Right lobe of liver (tissue), 6 donors: ENCODE measurements around the gene FOXI1. TPM values are rescaled to one million over a fixed set of nuclear protein-coding genes. Genes with fewer than 3 reads are reported as not detected.

Experiments used
- ATAC-seq, 4 donors: fragments of 200-7000 bp; cut with Tn5 transposase; one replicate each; pipeline ENCODE4 v1.9.1; 2020; ENCODE audit warnings: mild to moderate bottlenecking in 4 of 4, moderate library complexity in 4 of 4
- DNase-seq, 3 donors: peaks; one replicate each; pipeline ENCODE4 v3.0.0-alpha.2; 2020
- H3K27ac ChIP-seq, 3 donors: fragments of 200-600 bp; one replicate each; pipeline ENCODE4 v1.8.0; 2022
- H3K27me3 ChIP-seq, 2 donors: fragments of 200-600 bp; one replicate each; pipeline ENCODE4 v1.8.0; 2022
- H3K36me3 ChIP-seq, 4 donors: fragments of 200-600 bp; sonication (generic) in 1 of 4; one replicate each; pipeline versions ENCODE4 v1.5.1 to v1.8.0; 2017 to 2022; ENCODE audit warnings: control low read depth in 1 of 4
- H3K4me1 ChIP-seq, 4 donors: fragments of 200-600 bp; sonication (generic) in 1 of 4; one replicate each; pipeline versions ENCODE4 v1.5.1 to v1.8.0; 2017 to 2022; ENCODE audit warnings: control low read depth in 1 of 4
- H3K4me3 ChIP-seq, 3 donors: fragments of 200-600 bp; one replicate each; pipeline ENCODE4 v1.8.0; 2022
- H3K9me3 ChIP-seq, 4 donors: fragments of 200-600 bp; sonication (generic) in 1 of 4; one replicate each; pipeline versions ENCODE4 v1.5.1 to v1.8.0; 2017 to 2022; ENCODE audit warnings: control low read depth in 1 of 4
- CTCF ChIP-seq, 4 donors: fragments of 200-600 bp in 3 of 4; fragments of 450-650 bp in 1 of 4; IDR thresholded peaks; one replicate each; pipeline versions ENCODE4 v1.5.1 to v1.8.0; 2016 to 2022; ENCODE audit warnings: antibody characterized with exemption in 4 of 4, mild to moderate bottlenecking in 2 of 4
- POLR2A ChIP-seq: fragments of 450-650 bp; IDR thresholded peaks from one replicate; pipeline ENCODE4 v1.6.1; 2017; ENCODE audit warnings: antibody characterized with exemption, mild to moderate bottlenecking
- WGBS: methylation state at CpG from one replicate; pipeline ENCODE4 v1.1.6; 2018; ENCODE audit warnings: low coverage, low lambda C conversion rate; ENCODE audit not compliant: insufficient coverage; ENCODE audit errors: missing lambda C conversion rate; 5-methylcytosine and 5-hydroxymethylcytosine counted together
- intact Hi-C, 2 donors: fragments of 100-400 bp; cut with DNase I; formaldehyde crosslinking; loops; one replicate each; pipeline versions ENCODE4 v1.11.2 to v1.14.1; 2022
- total RNA-seq, 6 experiments: library from RNA; depleted of rRNA in 2 of 6; stranded (reverse); fragments of >200 nt in 2 of 6; fragmentation: NEBNext Ultra II Directional in 3 of 6; extraction: Animal tissue kit (Norgen Biotek cat#: 25700) in 3 of 6; gene quantifications; one replicate each; pipeline versions ENCODE4 v1.1.0 to v1.2.4, GENCODE V29; 2016 to 2023
- donor health status: DM: no; HTN: yes; CAD: no.
- donor health status: DM: no; HTN: no; CAD: no.
- donor health status: DM: no; HTN: no; CAD: no.
- donor health status: DM: no; HTN: yes; CAD: no.
- donor health status: DM: no; HTN: yes; CAD: no.

The FOXI1 gene
- total RNA-seq, 6 experiments from 2014 or later, result not detected

DNA sequence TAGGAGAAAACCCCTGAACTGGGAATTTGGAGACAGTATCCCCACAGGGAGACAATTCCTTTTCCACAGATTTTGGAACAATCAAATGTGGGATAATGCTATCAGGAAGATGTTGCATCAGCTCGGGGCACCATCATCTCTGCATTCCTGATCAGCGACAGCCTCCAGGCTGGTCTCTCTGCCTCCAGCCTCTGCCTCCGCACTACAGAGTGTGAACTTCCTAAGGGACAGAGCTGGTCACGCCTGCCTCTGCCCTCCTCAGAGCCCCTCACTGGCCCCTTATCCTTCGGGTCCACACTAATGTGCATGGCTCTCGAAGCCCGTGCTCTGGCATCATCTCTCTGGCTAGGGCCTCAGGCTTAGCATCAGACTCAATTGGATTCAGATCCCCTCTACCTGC, 8.6 kb downstream of the FOXI1 start:
- no peak for ATAC-seq
- WGBS, result 83% methylated on average over 3 of the region's 7 CpGs

DNA sequence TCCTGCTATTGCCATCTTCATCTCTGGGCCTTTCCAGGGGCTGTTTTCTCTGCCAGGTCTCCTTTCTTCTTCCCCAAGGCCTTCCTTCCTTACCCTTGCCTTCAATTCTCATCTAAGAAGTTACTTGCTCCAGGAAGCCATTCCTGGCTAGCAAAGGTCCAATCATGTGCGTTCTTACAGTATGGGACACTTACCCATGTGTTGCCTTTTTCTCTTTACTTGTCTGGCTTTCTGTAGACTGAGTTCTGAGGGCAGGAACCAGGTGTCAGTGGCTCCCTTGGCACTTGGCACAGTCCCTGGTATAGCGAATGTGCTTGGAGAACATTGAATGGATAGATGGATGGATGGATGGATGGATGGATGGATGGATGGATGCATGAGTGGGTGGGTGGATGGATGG, 10.2 kb downstream of the FOXI1 start:
- Histone ChIP-seq H3K9me3 (no peaks in the 10 kb centered on the region), H3K4me3 (no peak overlapping the region), H3K27me3 (no peaks in the 10 kb centered on the region), H3K36me3 (no peaks in the 10 kb centered on the region), H3K27ac (no peak overlapping the region), H3K4me1 (no peaks in the 10 kb centered on the region)
- ATAC-seq (no peak), DNase-seq (no peak)
- WGBS, result 56% methylated on average over 2 of the region's 2 CpGs
- TF ChIP-seq POLR2A (no peak), CTCF (IDR thresholded peaks at IDR 0.05) (no peak)
- intact Hi-C loops, result no loop called here

More for the DNA sequence above, 8.6 kb downstream of the FOXI1 start:
- Histone ChIP-seq H3K27me3 (no peaks in the 10 kb centered on the region), H3K27ac (no peak overlapping the region), H3K4me3 (no peak overlapping the region), H3K9me3 (no peaks in the 10 kb centered on the region), H3K4me1 (no peaks in the 10 kb centered on the region), H3K36me3 (no peaks in the 10 kb centered on the region)
- intact Hi-C loops, result no loop called here
- TF ChIP-seq POLR2A (no peak), CTCF (IDR thresholded peaks at IDR 0.05) (no peak)
- no peak for DNase-seq

DNA sequence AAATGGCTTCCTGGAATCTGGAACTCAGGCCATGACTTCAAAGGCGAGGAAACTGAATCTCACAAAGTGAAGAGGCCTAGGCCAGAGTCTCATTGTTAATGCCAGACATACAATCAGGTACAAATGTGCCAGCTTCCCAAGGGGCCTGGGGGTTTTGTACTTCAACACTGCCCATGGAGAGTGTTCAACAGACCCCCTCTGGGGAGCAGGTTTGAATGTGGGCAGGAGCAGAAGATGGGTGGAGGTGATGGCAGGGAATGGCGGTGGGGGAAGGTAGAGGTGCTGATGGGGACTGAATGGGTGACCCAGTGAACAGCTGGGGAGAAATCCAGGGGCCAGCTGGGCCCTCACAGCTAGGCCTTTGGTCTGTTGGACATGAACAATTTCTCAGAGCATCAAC, 12.0 kb downstream of the FOXI1 start:
- WGBS, result 95% methylated on average over 2 of the region's 2 CpGs
- ATAC-seq (no peak), DNase-seq (no peak)
- intact Hi-C loops, result no loop called here
- Histone ChIP-seq H3K27me3 (no peaks in the 10 kb centered on the region), H3K9me3 (no peaks in the 10 kb centered on the region), H3K27ac (no peak overlapping the region), H3K4me3 (no peak overlapping the region), H3K36me3 (no peaks in the 10 kb centered on the region), H3K4me1 (no peaks in the 10 kb centered on the region)
- no peak for TF ChIP-seq CTCF (IDR thresholded peaks at IDR 0.05)
- no peak for TF ChIP-seq POLR2A

DNA sequence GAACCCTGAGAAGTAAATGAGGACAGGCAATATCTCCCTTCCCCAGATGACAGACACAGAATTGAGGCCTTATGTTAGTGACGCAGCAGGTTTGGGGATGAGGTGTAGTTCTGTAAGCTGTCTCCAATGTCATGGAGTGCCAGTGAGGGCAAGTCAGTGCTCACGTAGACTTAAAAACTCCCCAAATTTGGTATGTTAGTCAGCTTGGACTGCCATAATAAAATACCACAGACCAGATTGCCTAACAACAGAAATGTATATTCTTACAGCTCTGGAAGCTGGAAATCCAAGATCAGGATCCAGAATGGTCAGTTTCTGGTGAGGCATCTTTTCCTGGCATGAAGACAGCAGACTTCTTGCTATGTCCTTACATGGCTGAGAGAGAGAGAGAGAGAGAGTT, 14.9 kb downstream of the FOXI1 start:
- Histone ChIP-seq H3K36me3 (no peaks in the 10 kb centered on the region), H3K9me3 (no peaks in the 10 kb centered on the region), H3K27ac (no peak overlapping the region), H3K4me1 (no peaks in the 10 kb centered on the region), H3K27me3 (no peaks in the 10 kb centered on the region), H3K4me3 (no peak overlapping the region)
- no peak for DNase-seq
- ATAC-seq, result no peak
- no peak for TF ChIP-seq CTCF (IDR thresholded peaks at IDR 0.05)
- TF ChIP-seq POLR2A, result no peak
- 43% methylated on average over 1 of the region's 2 CpGs for WGBS
- intact Hi-C loops, result no loop called here

DNA sequence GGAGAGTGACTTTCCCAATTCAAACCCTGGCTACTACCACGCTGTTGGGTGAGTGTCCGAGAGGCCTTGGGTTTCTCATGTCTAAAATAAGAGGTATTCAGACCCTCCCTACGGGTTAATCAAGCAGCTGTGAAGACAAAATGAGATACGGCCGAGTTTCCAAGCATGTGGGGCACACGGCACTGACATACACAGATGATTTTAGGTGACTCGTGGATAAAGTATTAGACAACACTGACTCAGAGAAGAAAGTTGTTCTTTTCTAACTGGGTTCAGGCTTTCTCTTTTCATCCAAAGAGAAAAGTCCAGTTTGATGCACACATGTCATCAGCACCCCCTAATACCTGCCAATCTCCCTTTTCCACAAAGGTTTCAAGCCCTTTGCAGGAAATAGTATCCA, 15.6 kb downstream of the FOXI1 start:
- H3K4me1 ChIP-seq, result no peaks in the 10 kb centered on the region
- no peak overlapping the region for H3K4me3 ChIP-seq
- intact Hi-C loops, result no loop called here
- ATAC-seq, result no peak
- TF ChIP-seq CTCF (IDR thresholded peaks at IDR 0.05) (no peak), POLR2A (no peak)
- no peak overlapping the region for H3K27ac ChIP-seq
- WGBS, result 29% methylated on average over 3 of the region's 7 CpGs
- no peaks in the 10 kb centered on the region for H3K27me3 ChIP-seq
- no peaks in the 10 kb centered on the region for H3K36me3 ChIP-seq
- no peak for DNase-seq
- no peaks in the 10 kb centered on the region for H3K9me3 ChIP-seq
